Amygdala (tissue), 56 donors: Measurements from ENCODE around the gene TUBB1.

Source experiments
- DNase-seq, 56 donors: peaks; one replicate each; lab custom pipeline; 2025; lab: John Stamatoyannopoulos, UW

The TUBB1 gene

DNA sequence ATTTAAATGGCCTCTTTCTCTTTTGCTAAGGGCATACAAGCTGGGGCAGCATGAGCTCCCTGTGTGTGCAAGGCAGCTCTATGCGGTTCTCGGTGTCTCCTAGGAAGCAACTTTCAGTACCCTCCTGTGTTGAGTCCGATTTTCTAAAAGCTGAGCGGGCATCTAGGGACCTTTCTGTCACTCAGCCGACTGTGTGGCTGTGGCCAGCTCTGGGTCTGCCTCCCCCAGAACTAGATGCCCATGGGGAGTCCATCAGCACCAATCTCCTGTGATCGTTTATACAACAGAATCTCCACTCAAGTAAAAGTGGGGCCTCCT is 30.7 kb upstream of the TUBB1 start:
- DNase-seq, result no peak

DNA sequence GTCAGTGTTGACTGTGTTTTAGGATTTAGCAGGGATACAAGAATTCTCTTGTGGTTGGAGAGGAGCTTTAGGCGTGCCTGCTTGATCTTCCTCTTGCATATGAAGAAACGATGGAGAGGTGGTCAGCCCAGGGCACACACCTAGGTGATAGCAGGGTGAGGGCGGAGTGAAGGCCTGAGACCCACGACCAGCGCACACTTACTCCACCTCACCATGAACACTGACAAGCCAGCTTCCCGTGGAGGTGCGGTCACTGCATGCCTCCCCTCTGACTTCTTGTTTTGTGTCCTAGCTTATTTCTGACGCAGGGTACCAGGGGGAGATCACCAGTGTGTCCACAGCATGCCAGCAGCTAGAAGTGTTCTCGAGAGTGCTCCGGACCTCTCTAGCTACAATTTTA is 30.0 kb upstream of the TUBB1 start:
- no peak for DNase-seq

DNA sequence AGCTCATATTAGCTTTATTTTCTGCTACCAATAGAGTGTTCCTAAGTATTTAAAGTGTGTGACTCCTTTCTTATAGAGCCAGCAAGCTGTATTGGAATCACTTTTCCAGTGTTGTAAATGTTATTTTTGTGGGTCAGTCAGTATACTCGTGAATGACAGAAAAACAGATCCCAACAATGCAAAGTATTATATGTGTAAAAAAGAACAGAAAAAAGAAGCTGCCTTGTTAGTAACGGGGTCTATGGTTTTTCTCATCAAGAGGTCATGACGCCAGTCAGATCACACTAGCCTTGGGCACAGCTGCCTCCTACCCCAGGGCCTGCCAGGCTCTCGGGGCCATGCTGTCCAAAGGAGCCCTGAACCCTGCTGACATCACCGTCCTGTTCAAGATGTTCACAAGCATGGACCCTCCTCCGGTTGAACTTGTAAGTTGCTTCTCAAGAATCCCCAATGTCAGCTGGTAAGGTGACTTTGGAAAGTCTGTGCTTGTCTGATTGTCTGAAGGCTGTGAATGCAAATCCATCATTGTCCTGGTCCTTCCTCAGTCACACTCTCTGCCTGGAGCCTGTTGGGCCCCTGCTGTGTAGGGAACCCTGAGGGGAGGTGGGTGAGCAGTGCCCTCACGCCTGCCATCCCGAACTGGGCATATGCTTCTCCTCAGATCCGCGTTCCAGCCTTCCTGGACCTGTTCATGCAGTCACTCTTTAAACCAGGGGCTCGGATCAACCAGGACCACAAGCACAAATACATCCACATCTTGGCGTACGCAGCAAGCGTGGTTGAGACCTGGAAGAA is 28.4 kb upstream of the TUBB1 start:
- DNase-seq, result no peak

DNA sequence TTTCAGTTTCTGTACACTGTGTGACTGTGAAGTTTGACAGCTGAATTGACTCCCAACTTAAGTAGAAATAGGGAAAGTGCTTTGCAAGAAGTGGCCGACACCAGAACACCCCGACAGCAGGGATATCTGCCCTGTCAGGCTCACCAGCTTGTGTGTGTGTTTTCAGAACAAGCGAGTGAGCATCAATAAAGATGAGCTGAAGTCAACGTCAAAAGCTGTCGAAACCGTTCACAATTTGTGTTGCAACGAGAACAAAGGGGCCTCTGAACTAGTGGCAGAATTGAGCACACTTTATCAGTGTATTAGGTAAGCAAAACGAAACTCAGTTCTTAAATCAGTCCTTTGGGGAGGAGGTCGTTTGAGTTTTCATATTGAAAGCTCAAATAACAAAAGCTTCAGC is 27.5 kb upstream of the TUBB1 start:
- no peak for DNase-seq

DNA sequence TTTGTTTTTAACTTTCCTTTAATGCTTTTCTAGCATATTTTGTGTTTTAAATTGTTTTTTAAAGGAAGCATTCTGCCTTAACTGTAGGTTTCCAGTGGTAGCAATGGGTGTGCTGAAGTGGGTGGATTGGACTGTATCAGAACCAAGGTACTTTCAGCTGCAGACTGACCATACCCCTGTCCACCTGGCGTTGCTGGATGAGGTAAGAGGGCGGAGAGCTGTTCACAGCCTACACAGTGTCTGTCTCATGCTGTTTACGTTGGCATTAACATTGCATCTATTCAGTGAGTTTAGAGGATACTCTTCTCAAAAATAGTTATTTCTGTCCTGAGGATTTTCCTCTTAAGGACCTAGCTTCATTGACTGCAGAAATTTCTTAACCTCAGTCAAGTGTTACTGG is 26.3 kb upstream of the TUBB1 start:
- no peak for DNase-seq

DNA sequence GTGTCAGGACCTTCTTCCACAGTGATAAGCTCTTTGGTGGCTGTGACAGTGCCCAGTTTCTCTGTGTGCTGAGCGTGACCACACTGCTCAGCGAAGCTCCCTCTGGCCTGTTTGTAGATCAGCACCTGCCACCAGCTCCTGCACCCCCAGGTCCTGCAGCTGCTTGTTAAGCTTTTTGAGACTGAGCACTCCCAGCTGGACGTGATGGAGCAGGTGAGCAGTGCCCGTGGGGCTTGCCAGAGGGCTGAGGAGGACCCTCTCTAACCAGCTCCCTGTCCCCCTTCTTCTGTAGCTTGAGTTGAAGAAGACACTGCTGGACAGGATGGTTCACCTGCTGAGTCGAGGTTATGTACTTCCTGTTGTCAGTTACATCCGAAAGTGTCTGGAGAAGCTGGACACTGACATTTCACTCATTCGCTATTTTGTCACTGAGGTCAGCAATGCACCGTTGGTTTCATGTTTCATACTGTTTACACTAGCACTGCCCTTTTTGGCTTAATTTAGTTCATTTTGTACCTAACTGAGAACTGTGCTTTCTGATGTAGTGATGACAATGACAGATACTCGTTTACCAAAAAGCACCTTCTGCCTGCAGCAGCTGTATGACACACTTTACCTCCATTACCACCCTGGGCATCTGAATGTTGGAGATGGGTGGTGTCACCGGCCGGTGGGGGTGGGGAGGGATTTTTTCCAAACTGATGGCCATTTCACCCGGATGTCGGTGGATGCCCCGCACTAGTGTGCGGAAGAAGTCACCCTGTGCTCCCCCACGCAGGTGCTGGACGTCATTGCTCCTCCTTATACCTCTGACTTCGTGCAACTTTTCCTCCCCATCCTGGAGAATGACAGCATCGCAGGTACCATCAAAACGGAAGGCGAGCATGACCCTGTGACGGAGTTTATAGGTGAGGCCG is 25.6 kb upstream of the TUBB1 start:
- DNase-seq, result no peak

DNA sequence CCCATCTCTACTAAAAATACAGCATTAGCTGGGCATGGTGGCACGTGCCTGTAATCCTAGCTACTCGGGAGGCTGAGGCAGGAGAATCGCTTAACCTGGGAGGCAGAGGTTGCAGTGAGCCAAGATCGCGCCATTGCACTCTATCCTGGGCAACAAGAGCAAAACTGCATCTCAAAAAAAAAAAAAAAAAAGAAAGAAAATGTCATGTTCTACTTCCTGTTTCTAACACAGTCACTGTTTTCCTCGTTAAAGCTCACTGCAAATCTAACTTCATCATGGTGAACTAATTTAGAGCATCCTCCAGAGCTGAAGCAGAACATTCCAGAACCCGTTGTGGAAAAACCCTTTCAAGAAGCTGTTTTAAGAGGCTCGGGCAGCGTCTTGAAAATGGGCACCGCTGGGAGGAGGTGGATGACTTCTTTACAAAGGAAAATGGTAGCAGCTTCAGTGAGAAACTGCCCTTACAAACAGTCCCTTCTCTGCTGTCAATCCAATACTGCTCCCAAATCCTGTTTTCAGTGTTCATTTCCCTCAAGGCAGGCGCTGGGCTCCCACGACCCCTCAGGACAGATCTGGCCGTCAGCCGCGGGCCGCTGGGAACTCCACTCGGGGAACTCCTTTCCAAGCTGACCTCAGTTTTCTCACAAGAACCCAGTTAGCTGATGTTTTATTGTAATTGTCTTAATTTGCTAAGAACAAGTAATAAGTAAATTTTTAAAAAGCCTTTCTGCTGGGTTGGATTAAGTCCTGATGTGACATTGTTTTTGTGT is 24.7 kb upstream of the TUBB1 start:
- DNase-seq, result no peak

DNA sequence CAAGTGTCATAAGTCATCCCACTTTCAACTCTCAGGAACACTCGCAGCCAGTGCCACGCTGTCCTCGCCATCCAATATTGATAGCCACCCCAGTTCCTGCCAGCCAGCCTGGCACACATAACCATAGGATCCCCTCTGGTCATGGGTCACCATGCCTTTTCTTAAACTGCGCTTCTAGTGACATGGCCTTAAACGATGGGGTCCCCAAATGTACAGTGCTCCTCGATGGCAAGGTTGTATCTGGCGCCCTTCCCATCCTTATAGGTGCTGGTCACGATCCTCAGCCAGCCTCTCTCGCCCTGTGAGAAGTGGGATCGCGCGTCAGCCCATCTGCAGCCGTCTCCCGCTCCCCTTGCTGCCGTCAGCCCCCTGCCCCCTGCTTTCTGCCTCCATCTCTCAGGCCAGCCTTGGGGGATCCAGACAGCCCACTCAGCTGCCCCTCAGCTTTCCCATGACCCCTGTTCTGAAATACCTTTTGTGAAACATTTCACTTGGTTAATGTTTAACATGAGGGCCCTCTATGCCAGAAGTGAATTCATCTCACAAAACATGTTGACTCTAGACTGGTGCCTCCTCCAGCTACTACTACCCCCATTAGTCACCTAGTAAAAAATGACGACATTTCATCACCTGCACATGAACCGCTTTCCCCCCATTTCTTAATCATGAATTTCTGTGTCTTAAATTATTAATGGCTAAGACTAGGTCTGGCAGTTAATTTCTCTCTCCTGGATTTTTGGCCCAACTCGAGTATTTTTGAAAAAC is 23.6 kb upstream of the TUBB1 start:
- no peak for DNase-seq

DNA sequence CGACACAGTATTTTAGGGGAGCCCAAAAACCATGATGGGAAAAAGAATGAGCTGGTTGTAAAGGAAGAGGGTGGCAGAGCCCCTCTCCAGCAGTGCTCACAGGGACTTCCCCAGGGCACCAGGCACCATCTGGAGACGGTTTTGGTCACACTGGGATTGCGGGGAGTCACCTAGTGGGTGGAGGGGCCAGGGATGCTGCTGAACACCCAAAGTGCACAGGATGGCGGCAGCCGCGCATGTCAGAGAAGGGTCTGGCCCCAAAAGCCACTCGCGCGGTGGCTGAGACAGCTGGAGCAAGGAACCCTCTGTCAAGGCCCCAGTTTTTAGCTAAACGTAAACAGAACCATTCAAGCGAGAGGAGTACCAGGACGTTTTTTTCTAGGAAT is 23.0 kb upstream of the TUBB1 start:
- no peak for DNase-seq

DNA sequence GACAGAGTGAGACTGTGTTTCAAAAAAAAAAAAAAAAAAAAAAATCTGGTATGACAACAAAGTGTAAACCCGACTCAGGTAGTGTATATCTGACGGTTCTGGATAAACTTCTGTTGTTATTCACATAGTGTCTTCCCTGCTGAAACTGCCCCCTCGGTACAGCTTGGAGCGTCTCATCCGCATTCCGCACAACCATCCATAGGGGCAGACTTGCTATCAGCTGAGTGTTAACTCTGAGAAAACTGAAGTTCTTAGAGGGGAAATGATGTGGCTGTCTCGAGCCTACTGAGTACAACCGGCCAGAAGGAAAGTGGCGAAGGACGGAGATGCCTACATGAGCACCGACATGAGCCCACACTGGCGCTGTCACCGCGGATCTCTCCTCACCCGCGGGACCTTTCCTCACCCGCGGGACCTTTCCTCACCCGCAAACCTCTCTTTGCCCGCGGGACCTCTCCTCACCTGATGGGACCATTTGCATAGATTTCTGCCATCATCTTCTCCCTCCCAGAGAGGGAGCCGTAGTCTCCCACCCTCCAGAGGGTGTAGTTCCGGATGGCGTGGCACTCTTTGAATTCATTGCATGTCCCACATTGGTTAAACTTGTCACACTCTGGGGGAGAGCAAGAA is 22.0 kb upstream of the TUBB1 start:
- DNase-seq, result no peak

DNA sequence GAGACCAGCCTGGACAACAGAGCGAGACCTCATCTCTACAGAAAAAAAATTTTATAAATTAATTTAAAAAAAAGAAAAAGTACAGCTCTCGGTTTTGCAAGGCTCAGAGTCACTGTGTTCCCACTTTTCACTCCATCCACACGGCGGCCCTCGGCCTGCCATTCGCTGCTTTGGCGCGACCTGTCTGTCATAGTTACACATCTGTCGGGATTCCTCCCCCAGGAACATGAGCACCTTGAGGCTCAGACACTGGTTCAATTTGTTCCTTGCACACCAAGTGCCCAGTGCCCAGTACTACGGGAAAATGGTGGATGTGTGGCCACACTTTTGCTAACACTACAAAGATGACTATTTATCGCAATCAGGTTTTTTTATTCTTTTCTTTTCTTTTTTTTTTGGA is 20.6 kb upstream of the TUBB1 start:
- no peak for DNase-seq

DNA sequence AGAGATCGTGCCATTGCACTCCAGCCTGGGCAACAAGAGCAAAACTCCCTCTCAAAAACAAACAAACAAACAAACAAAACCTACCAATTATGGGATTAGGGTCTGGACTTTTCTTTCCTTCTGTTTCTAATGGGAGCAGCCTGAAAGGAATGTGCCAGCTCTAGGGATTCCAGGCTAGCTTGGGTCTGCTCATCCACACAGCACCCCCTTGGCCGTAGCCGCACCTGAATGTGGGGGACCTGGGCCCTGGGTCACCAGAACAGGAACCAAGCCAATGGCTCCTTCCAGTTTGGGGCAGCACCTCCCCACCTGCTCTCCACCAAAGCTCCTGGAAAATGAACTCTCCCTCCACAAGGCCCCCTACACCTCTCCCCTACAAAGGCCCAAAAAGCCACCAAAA is 18.9 kb upstream of the TUBB1 start:
- DNase-seq, result no peak

DNA sequence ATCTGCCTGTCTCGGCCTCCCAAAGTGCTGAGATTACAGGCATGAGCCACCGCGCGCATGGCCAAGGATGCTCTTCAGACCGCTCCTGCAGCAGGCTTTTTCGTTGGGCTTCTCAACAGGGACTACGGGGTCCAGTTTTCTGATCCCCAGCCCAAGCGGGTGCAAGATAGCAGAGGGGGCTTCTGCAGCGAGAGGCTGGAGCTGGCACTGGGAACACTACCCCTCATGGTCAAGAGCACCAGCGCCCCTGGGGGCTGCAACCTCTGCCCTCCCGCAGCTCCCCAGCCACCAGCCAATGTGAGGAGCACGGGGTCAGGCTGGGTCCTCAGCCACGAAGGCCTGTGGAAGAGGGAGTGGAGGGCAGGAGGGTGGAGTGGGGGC is 18.2 kb upstream of the TUBB1 start:
- no peak for DNase-seq

DNA sequence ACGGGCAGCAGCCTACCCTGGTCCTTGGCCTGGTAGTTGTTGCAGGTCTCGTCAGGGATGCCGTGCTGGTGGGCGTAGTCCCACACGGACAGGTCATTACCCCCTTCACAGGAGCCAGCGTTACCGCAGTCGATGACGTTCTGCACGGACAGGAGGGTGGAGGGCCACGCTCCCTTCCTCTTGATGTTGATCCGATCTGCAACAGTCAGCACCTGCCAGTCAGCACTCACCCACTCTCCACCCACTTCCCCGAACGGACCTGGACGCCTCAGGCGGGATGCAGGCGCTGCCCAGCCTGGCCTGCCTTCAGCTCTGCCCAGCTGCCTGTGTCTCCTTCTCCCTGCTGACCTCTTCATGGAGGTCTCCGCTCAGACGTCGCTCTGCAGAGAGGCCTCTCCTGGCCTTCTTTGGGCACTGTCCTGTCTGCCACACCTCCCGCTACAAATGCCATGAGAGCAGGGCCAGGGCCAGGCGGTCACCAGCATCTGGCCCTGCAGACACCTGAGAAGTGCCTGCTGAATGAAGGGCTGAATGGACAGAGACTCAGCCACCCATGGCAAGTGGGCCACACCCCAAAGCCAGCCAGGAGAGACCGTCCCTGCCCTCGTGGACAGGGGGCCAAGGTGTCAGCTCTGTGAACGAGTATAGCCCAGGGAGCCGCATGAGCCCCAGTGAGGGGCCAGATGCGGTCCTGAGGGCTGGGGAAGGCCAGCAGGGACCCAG is 17.6 kb upstream of the TUBB1 start:
- DNase-seq, result no peak

DNA sequence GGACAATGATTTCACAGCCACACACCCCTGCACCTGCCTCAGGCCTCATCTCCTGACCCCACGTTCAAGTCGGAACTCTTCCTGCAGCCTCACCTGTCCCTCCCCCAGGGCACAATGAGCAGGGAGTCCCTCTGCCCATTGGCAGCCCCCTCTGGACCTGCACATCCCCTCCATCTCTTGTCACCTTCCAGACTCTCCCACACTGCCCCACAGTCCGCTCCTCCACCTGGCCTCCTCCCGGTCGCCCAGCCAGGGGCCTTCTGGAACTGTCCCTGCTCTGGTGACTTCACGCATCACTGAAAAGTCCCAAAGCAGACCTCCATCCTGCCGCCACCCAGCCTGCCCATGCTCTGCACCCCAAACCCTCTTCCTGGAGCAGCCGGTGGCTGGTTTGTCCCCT is 16.8 kb upstream of the TUBB1 start:
- DNase-seq, result no peak

DNA sequence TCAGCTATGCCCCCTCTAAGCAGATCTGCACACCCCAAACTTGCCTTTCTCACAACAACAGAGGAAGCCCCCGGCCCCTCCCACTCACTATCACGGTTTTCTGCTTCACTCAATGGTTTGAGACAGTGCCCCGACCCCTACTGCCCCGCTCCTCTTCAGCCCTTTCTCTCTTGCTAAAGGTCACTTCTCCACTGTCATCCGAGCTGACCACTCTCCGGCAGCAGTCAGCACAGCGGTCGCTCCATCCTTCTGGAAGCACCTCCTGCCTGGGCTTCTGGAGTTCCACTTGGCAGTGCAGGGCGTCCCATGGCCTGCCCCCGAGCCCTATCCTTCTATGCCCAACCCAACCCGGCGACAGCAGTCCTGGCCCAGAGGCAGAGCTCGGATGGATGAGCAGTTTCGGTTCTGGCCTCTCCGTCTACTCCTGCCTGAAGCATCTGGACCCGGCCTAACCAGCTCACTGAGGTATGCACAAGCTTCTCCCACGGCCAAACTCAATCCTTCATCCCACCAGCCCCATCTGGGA is 16.3 kb upstream of the TUBB1 start:
- DNase-seq, result no peak

DNA sequence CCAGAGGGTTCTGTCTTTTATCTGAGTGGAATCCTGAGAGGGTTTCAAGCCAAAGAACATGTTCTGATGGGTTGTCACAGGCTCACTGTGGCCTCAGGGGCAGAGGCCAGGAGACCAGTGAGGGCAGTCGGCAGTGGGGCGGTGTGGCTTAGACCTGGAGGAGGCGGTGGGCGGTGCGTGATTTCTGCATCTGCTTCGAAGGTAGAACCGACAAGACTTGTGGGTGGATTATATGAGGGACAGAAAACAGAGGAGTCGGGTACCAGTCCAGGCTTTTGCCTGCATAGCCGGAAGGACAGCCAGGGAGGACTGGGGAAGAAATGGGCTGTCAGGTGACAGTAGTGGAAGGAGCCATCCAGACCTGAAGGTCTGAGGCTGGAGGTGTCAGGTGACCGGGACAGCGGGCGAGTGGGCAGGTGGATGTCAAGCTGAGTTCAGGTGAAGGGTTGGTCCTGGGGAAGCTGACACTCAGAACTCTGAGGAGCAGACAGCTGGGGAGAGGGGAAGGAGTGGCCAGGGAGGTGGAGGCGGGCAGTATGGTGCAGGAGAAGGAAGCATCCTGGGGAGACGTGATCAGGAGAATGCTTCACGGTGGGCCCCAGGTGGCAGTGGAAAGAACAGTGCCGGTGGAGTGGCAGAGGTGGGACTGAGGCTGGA is 15.3 kb upstream of the TUBB1 start:
- no peak for DNase-seq

DNA sequence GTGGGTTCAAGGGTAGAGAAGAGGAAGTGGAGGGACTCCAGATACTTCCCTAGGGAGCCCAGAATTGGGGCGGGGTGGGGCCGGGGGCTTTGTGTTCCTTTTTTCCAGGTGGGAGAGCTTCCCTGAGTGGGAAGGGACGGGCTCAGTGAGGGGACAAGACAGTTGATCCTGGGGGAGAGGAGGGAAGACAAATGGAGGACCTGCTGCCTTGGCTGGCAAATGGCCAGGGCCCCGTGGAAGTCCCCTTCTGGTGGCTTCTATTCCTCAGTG is 14.8 kb upstream of the TUBB1 start:
- peak in 1 of 56 donors; percentile 33 for DNase-seq
